Transverse colon (tissue), 4 donors: ENCODE results near the gene KMT2B. TPM values are rescaled to one million over a fixed set of nuclear protein-coding genes. Genes with fewer than 3 reads are reported as not detected.

Experiments
- DNase-seq: peaks from one replicate; pipeline ENCODE4 v3.0.0-alpha.2; 2019
- H3K27ac ChIP-seq, 4 donors: fragments of 200-600 bp; sonication (generic); 2 replicates each; pipeline ENCODE4 v1.5.1; 2016 to 2018; ENCODE audit warnings: inconsistent platforms in 4 of 4
- H3K27me3 ChIP-seq: fragments of 200-600 bp; sonication (generic); 2 replicates; pipeline ENCODE4 v1.5.1; 2017; ENCODE audit warnings: inconsistent platforms
- H3K36me3 ChIP-seq, 4 donors: fragments of 200-600 bp; sonication (generic); 2 replicates each; pipeline ENCODE4 v1.5.1; 2017 to 2019; ENCODE audit warnings: inconsistent platforms in 4 of 4
- H3K4me1 ChIP-seq, 4 donors: fragments of 200-600 bp; sonication (generic); 2 replicates each; pipeline ENCODE4 v1.5.1; 2017 to 2020; ENCODE audit warnings: inconsistent platforms in 4 of 4
- H3K4me3 ChIP-seq, 4 donors: fragments of 200-600 bp; sonication (generic); 1 replicate in 1 of 4; 2 replicates in 3 of 4; pipeline versions ENCODE4 v1.5.1 to v1.6.1; 2017 to 2019; ENCODE audit warnings: inconsistent platforms in 4 of 4
- H3K9me3 ChIP-seq, 2 donors: fragments of 200-600 bp; sonication (generic); 2 replicates each; pipeline ENCODE4 v1.5.1; 2017 to 2019; ENCODE audit warnings: inconsistent platforms in 2 of 2
- EP300 ChIP-seq: sonication (generic); formaldehyde crosslinking; IDR thresholded peaks from one replicate; pipeline ENCODE4 v1.6.1; 2017; ENCODE audit warnings: antibody characterized with exemption, low read depth
- POLR2A ChIP-seq: fragments of 450-650 bp; IDR thresholded peaks from one replicate; pipeline ENCODE4 v1.6.1; 2016; ENCODE audit warnings: antibody characterized with exemption, mild to moderate bottlenecking, moderate library complexity
- POLR2AphosphoS5 ChIP-seq, 3 donors: sonication (generic); formaldehyde crosslinking; IDR thresholded peaks; one replicate each; pipeline ENCODE4 v1.6.1; 2016; ENCODE audit warnings: antibody characterized with exemption in 3 of 3
- WGBS, 2 donors: methylation state at CpG; one replicate each; pipeline ENCODE4 v1.1.5; 2018; ENCODE audit warnings: low coverage in 1 of 2; 5-methylcytosine and 5-hydroxymethylcytosine counted together
- in situ Hi-C, 4 donors: fragments of 200-750 bp; cut with MboI; loops; one replicate each; pipeline versions ENCODE4 v1.15.0 to v1.15.1; 2017; ENCODE audit warnings: low sequenced_read_pairs in 3 of 4, low pct_ligation_motif_present in 1 of 4, low pct_unique_long_range_greater_than_20kb in 1 of 4
- intact Hi-C: fragments of 100-400 bp; cut with DNase I; formaldehyde crosslinking; loops from one replicate; pipeline ENCODE4 v1.15.1; 2023; ENCODE audit warnings: low total_unique reads
- total RNA-seq, 4 donors: library from RNA; depleted of rRNA; stranded (reverse); fragments of >200 nt; gene quantifications; one replicate each; pipeline ENCODE4 v1.1.0, GENCODE V29; 2016
- TF ChIP-seq, protein P1 (sequence below), 5 experiments: fragments of 200-600 bp in 3 of 5; fragments of 450-650 bp in 2 of 5; sonication (generic) in 3 of 5; IDR thresholded peaks; 1 replicate in 2 of 5; 2 replicates in 3 of 5; pipeline ENCODE4 v1.5.1; 2016 to 2017; ENCODE audit warnings: antibody characterized with exemption in 5 of 5, inconsistent platforms in 3 of 5, mild to moderate bottlenecking in 2 of 5, moderate library complexity in 1 of 5

The KMT2B gene
- total RNA-seq, 4 donors from 2014 or later = 31.8 to 63.9 (median 50.7) TPM

DNA sequence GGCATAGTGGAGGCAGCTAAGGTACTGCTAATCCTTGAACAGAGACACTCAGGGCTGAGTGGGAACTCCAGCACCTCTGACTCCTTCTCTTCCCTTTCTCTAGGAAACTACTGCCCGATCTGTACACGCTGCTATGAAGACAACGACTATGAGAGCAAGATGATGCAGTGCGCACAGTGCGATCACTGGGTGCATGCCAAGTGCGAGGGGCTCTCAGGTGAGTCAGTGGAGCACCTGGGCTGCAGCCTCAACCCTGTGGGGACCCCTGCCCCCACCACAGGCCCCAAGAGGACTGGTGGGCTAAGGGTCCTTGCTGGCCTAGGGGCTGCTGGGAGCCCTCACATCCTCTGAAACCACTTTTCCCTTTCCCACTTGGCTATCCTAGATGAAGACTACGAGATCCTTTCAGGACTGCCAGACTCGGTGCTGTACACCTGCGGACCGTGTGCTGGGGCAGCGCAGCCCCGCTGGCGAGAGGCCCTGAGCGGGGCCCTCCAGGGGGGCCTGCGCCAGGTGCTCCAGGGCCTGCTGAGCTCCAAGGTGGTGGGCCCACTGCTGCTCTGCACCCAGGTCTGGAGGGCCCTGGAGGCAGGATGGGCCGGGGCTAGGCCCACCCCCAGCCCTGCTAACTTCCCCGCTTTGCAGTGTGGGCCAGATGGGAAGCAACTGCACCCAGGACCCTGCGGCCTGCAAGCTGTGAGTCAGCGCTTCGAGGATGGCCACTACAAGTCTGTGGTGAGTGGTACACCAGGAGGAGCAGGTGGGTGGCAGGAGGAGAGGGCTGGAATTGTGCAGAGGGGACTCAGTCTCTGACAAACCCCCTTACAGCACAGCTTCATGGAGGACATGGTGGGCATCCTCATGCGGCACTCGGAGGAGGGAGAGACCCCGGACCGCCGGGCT lies 9.5 kb downstream of the KMT2B start:
- in situ Hi-C loops (no loop called here), intact Hi-C loops (no loop called here)
- Histone ChIP-seq H3K27me3 (no peaks in the 10 kb centered on the region), H3K36me3 (peaks cover 0 to 91% (median 48%) of the 10 kb centered on the region in 4 donors), H3K27ac (no peak overlapping the region), H3K4me3 (no peak overlapping the region), H3K4me1 (no peaks in the 10 kb centered on the region), H3K9me3 (no peaks in the 10 kb centered on the region)
- WGBS, 2 donors = 93% methylated on average over 17 of the region's 25 CpGs; no CpG with 5 or more reads in 1 of the 2 donors
- no peak for DNase-seq
- TF ChIP-seq EP300 (no peak), POLR2AphosphoS5 (IDR thresholded peaks at IDR 0.05) (no peak), POLR2A (no peak)
- TF ChIP-seq, protein P1, sequence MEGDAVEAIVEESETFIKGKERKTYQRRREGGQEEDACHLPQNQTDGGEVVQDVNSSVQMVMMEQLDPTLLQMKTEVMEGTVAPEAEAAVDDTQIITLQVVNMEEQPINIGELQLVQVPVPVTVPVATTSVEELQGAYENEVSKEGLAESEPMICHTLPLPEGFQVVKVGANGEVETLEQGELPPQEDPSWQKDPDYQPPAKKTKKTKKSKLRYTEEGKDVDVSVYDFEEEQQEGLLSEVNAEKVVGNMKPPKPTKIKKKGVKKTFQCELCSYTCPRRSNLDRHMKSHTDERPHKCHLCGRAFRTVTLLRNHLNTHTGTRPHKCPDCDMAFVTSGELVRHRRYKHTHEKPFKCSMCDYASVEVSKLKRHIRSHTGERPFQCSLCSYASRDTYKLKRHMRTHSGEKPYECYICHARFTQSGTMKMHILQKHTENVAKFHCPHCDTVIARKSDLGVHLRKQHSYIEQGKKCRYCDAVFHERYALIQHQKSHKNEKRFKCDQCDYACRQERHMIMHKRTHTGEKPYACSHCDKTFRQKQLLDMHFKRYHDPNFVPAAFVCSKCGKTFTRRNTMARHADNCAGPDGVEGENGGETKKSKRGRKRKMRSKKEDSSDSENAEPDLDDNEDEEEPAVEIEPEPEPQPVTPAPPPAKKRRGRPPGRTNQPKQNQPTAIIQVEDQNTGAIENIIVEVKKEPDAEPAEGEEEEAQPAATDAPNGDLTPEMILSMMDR (IDR thresholded peaks at IDR 0.05) = no peak

DNA sequence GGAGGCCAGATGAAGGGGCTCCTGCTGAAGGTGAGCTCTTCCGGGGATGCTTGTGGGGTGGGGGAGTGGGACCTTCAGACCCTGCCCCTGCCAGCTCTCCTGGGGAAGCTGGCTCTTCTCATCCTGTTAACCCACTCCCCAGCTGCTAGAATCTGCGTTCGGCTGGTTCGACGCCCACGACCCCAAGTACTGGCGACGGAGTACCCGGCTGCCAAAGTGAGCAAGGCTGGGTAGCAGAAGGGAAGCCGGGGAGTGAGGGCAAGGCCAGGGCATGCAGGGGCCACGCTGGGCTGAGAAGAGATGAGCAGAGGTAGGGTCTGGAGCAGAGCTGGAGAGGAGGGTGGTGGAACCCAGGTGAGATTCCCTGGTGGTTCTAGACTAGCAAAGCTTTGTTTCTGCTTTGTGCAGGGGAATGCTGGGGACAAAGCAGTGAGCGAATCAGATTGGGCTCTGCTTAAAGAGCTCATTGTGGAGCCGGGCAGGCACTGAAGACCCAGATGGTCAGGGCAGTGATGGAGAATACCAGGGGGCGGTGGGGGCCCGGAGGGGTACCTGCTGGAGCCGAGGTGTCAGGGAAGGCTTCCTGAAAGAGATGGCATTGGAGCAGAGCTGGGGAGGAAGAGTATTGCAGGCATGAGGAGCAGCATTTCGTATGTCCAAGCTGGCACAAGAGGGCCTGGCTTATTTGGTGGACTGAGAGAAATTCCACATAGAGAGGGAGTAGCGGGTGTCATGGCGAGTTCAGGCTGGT lies 10.3 kb downstream of the KMT2B start:
- in situ Hi-C loops = no loop called here
- no peaks in the 10 kb centered on the region for H3K9me3 ChIP-seq
- no peak overlapping the region for H3K27ac ChIP-seq
- H3K36me3 ChIP-seq = peaks cover 0 to 85% (median 44%) of the 10 kb centered on the region in 4 donors
- no peak for DNase-seq
- intact Hi-C loops = no loop called here
- H3K4me3 ChIP-seq = no peak overlapping the region
- 82 to 93% methylated on average over 2 to 19 of the region's 19 CpGs for WGBS, 2 donors
- H3K4me1 ChIP-seq = no peaks in the 10 kb centered on the region
- no peaks in the 10 kb centered on the region for H3K27me3 ChIP-seq
- TF ChIP-seq, protein P1 (IDR thresholded peaks at IDR 0.05) = no peak
- TF ChIP-seq EP300 = no peak
- no peak for TF ChIP-seq POLR2AphosphoS5 (IDR thresholded peaks at IDR 0.05)
- no peak for TF ChIP-seq POLR2A

DNA sequence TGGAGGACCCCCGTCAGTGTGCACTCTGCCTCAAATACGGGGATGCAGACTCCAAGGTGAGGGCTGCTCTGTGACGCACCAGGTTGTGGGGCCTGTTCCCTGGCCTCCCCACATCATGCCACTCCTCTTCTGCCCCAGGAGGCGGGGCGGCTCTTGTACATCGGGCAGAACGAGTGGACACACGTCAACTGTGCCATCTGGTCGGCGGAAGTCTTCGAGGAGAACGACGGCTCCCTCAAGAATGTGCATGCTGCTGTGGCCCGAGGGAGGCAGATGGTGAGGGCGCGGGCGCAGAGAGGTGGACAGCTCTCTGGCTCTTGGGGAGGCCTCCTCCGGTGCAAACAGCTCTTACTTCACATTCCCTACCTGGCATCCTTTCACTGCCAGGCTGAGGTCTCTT lies 11.2 kb downstream of the KMT2B start:
- WGBS, 2 donors = 92% methylated on average over 18 of the region's 18 CpGs; no CpG with 5 or more reads in 1 of the 2 donors
- no peak for DNase-seq
- no peak overlapping the region for H3K27ac ChIP-seq
- H3K4me1 ChIP-seq = no peaks in the 10 kb centered on the region
- H3K4me3 ChIP-seq = no peak overlapping the region
- in situ Hi-C loops (no loop called here), intact Hi-C loops (no loop called here)
- TF ChIP-seq POLR2AphosphoS5 (IDR thresholded peaks at IDR 0.05) (no peak), POLR2A (no peak), EP300 (no peak)
- TF ChIP-seq, protein P1 (IDR thresholded peaks at IDR 0.05) = no peak
- peaks cover 0 to 79% (median 39%) of the 10 kb centered on the region in 4 donors for H3K36me3 ChIP-seq
- no peaks in the 10 kb centered on the region for H3K27me3 ChIP-seq
- no peaks in the 10 kb centered on the region for H3K9me3 ChIP-seq

DNA sequence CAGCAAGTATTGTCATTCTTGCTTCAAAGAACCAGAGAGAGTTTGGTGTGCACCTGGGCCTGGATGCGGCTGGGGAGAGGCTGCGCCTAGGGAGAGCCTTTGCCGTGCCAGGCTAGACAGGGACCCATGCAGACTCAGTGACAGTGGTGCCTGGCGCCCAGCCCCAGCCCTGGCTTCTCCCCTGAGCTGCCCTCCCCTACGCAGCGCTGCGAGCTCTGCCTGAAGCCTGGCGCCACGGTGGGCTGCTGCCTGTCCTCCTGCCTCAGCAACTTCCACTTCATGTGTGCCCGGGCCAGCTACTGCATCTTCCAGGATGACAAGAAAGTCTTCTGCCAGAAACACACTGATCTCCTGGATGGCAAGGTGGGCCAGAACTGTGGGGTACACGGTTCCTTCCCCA lies 12.0 kb downstream of the KMT2B start:
- intact Hi-C loops = no loop called here
- H3K36me3 ChIP-seq = peaks cover 0 to 73% (median 35%) of the 10 kb centered on the region in 4 donors

More for the DNA sequence above, 12.0 kb downstream of the KMT2B start:
- Histone ChIP-seq H3K4me1 (no peaks in the 10 kb centered on the region), H3K4me3 (no peak overlapping the region), H3K27me3 (no peaks in the 10 kb centered on the region), H3K27ac (no peak overlapping the region), H3K9me3 (no peaks in the 10 kb centered on the region)
- TF ChIP-seq EP300 = no peak
- no peak for TF ChIP-seq POLR2AphosphoS5 (IDR thresholded peaks at IDR 0.05)
- no peak for TF ChIP-seq POLR2A
- no peak for DNase-seq
- in situ Hi-C loops = no loop called here
- WGBS, 2 donors = 43 to 91% methylated on average over 1 to 11 of the region's 11 CpGs
